Stimulated activated CD4-positive, alpha-beta T cell treated with anti-CD3 and anti-CD28 coated beads, Interleukin-4, amount 100 ng/mL, for 48 hours (primary cell): ENCODE measurements around the gene SCML1.

Experiments used
- DNase-seq, 2 donors: peaks; one replicate each; pipeline ENCODE4 v3.0.0-alpha.2; 2020; ENCODE audit warnings: low read depth in 2 of 2

The SCML1 gene

GRCh38 chrX:17788956-17789562, 51.8 kb downstream of the SCML1 start:
- no peak for DNase-seq

- no peak for DNase-seq
Measured at GRCh38 chrX:17792826-17793225, 55.5 kb downstream of the SCML1 start.

DNA sequence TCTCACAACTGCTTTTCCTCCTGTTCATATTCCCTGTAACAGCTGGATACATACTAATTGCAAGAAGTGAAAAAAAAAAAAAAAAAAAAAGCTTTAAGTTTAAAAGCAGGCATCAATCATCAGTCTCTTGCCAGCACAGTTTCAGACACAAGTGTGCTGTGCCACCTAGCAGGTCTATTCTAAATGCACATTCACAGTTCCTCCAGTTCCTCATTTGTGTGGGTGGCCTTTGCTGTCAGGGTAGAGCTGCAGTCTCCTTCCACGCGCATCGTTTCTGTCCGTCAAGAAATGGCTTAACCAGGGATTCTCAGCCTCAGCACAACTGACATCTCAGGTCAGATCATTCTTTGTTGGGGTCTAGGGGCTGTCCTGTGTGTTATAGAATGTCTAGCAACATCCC, 61.6 kb downstream of the SCML1 start:
- no peak for DNase-seq

- no peak for DNase-seq
Measured at GRCh38 chrX:17801431-17801830, 64.1 kb downstream of the SCML1 start.

- no peak for DNase-seq
Measured at GRCh38 chrX:17802756-17803155, 65.5 kb downstream of the SCML1 start.

DNA sequence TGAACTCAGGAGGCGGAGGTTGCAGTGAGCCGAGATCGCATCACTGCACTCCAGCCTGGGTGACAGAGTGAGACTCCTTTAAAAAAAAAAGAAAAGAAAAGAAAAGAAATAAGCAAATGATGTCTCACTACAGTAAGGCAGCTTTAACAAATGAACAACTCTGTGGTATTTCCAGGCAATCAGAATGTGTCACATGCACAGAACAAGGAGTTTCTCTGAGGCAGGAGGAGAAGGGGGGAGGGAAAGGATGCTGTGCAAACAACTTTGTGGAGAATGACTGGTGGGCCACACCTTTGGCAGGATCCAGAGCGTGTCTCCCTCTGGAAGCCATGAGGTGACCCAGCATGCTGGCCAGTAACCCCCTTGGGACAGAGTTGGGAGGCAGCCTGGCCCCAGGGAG, 66.2 kb downstream of the SCML1 start:
- no peak for DNase-seq
